Calu3 (cell line): Measurements from ENCODE around the gene MRM2. TPM values are rescaled to one million over a fixed set of nuclear protein-coding genes. Genes with fewer than 3 reads are reported as not detected.
A peak's percentile ranks its signal among the peaks of the same experiment; 100 is the strongest.

Experiments
- BruUV-seq: library from RNA; stranded (reverse); fragments of 400-500 nt; replicated peaks from 2 replicates; lab custom pipeline; 2021; lab: Mats Ljungman, UMichigan
- CTCF ChIA-PET: fragments of 300-600 bp; sonication (Branson Sonifier 250); formaldehyde crosslinking; loops from one replicate; lab custom pipeline; 2022; ENCODE audit warnings: antibody characterized with exemption; lab: Charles Lee
- DNase-seq: peaks from one replicate; pipeline ENCODE4 v3.0.0; 2022
- H3K27ac Mint-ChIP-seq: one replicate; pipeline ENCODE4 v1.8.0; 2022; ENCODE audit warnings: mixed read lengths; ENCODE audit not compliant: unreplicated experiment
- H3K27me3 Mint-ChIP-seq: one replicate; pipeline ENCODE4 v1.8.0; 2022; ENCODE audit warnings: mixed read lengths; ENCODE audit not compliant: unreplicated experiment
- H3K36me3 Mint-ChIP-seq: one replicate; pipeline ENCODE4 v1.8.0; 2022; ENCODE audit warnings: mild to moderate bottlenecking, moderate library complexity, mixed read lengths; ENCODE audit not compliant: insufficient read depth, unreplicated experiment
- H3K4me1 Mint-ChIP-seq: one replicate; pipeline ENCODE4 v1.8.0; 2022; ENCODE audit warnings: mild to moderate bottlenecking, low read depth, mixed read lengths; ENCODE audit not compliant: unreplicated experiment
- H3K4me3 Mint-ChIP-seq: one replicate; pipeline ENCODE4 v1.8.0; 2022; ENCODE audit warnings: mild to moderate bottlenecking, low read depth, moderate library complexity, mixed read lengths; ENCODE audit not compliant: unreplicated experiment
- H3K9me3 Mint-ChIP-seq: one replicate; pipeline ENCODE4 v1.8.0; 2022; ENCODE audit warnings: low read depth, mixed read lengths; ENCODE audit not compliant: unreplicated experiment
- intact Hi-C: fragments of 100-400 bp; cut with micrococcal nuclease; formaldehyde crosslinking; loops from one replicate; pipeline ENCODE4 v1.10.0; 2022; ENCODE audit not compliant: unreplicated experiment
- total RNA-seq: library from RNA; stranded (reverse); gene quantifications from 2 replicates; pipeline ENCODE4 v1.2.3, GENCODE V29; 2022
- TF ChIP-seq, protein P1 (sequence below): fragments of 200-600 bp; IDR thresholded peaks from one replicate; pipeline ENCODE4 v1.8.0; 2022; ENCODE audit warnings: antibody characterized with exemption; ENCODE audit not compliant: unreplicated experiment

Gene MRM2
- total RNA-seq, 1 experiment from 2014 or later = 64.3 TPM

DNA sequence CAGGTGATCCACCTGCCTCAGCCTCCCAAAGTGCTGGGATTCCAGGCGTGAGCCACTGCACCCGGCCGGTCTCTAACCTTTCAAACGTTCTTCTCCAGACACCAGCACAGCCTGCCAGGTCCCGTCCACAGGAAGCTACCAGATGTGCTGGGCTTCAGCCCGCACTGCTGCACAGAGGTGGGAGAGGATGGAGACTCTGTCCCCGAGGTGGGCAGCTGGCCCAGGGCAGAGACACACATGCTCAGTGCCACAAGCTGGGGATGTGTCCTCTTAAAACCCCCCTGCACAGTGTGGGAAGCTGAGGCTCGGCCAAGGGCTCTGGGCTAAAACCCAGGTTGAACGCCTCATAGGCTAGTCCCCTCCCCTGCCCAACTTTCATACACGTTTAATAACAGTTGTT lies 9.4 kb upstream of the MRM2 start:
- intact Hi-C loops = no loop called here
- Mint-ChIP-seq H3K9me3 (no peaks in the 10 kb centered on the region), H3K27me3 (no peaks in the 10 kb centered on the region), H3K4me1 (peaks cover 24% of the 10 kb centered on the region), H3K4me3 (no peak overlapping the region), H3K27ac (no peak overlapping the region), H3K36me3 (peaks cover 48% of the 10 kb centered on the region)
- CTCF ChIA-PET = interaction anchor here (1.4 kb wide), 1 partner anchor 9 kb away, joined by 3 read pairs; no protein-coding TSS in a partner anchor
- BruUV-seq = no TSS peak
- TF ChIP-seq, protein P1, sequence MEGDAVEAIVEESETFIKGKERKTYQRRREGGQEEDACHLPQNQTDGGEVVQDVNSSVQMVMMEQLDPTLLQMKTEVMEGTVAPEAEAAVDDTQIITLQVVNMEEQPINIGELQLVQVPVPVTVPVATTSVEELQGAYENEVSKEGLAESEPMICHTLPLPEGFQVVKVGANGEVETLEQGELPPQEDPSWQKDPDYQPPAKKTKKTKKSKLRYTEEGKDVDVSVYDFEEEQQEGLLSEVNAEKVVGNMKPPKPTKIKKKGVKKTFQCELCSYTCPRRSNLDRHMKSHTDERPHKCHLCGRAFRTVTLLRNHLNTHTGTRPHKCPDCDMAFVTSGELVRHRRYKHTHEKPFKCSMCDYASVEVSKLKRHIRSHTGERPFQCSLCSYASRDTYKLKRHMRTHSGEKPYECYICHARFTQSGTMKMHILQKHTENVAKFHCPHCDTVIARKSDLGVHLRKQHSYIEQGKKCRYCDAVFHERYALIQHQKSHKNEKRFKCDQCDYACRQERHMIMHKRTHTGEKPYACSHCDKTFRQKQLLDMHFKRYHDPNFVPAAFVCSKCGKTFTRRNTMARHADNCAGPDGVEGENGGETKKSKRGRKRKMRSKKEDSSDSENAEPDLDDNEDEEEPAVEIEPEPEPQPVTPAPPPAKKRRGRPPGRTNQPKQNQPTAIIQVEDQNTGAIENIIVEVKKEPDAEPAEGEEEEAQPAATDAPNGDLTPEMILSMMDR = no peak
- no peak for DNase-seq

DNA sequence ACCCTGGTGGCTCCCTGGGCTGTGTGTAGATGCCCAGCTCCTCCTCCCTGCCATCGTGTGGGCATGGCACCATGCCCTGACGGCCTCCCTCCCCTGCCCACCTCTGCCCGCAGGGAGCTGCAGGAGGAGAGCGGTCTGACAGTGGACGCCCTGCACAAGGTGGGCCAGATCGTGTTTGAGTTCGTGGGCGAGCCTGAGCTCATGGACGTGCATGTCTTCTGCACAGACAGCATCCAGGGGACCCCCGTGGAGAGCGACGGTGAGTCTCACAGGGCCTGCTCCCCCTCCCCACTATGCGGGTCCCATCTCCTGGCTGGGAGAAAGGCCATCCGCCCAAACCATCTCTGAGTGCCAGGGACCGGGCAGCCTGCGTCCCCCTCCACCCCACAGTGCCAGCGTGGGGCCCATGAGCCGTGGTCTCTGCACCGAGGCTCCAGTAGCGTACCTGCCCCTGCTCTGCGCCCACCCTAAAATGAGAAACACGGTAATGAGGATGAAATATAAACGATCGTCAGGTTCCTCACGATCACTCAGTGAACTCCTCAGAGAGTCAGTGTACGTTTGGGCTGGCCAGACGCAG lies 7.8 kb upstream of the MRM2 start:
- H3K27ac Mint-ChIP-seq = no peak overlapping the region
- no TSS peak for BruUV-seq
- TF ChIP-seq, protein P1 = no peak
- no peak for DNase-seq
- no peaks in the 10 kb centered on the region for H3K9me3 Mint-ChIP-seq
- intact Hi-C loops = loop anchor here (5.0 kb wide), 1 partner anchor 102 kb away; the partner anchor contains the start of gene EIF3B
- H3K4me1 Mint-ChIP-seq = peaks cover 18% of the 10 kb centered on the region
- H3K4me3 Mint-ChIP-seq = no peak overlapping the region
- H3K27me3 Mint-ChIP-seq = no peaks in the 10 kb centered on the region
- CTCF ChIA-PET = interaction anchor here (0.7 to 1.3 kb wide), 2 partner anchors 16 to 64 kb away, joined by 3 read pairs; partner anchors contain the start of gene SNX8
- H3K36me3 Mint-ChIP-seq = peaks cover 38% of the 10 kb centered on the region

- peak overlapping the region; percentile 41 for H3K4me3 Mint-ChIP-seq
- CTCF ChIA-PET = interaction anchor here (0.5 to 1.3 kb wide), 7 partner anchors 13 to 742 kb away, joined by 3 to 5 read pairs (median 3); partner anchors contain the start of gene SNX8
- H3K9me3 Mint-ChIP-seq = no peaks in the 10 kb centered on the region
- no peaks in the 10 kb centered on the region for H3K27me3 Mint-ChIP-seq
- peaks cover 37% of the 10 kb centered on the region for H3K36me3 Mint-ChIP-seq
- DNase-seq = peak; percentile 79
- intact Hi-C loops = loop anchor here (5.0 kb wide), 1 partner anchor 103 kb away; the partner anchor contains the start of gene EIF3B
- peak overlapping the region; percentile 94 for H3K27ac Mint-ChIP-seq
- peaks cover 18% of the 10 kb centered on the region for H3K4me1 Mint-ChIP-seq
- no TSS peak for BruUV-seq
- TF ChIP-seq, protein P1 = no peak
Observed at GRCh38 chr7:2248984-2249694, 7.1 kb upstream of the MRM2 start.

DNA sequence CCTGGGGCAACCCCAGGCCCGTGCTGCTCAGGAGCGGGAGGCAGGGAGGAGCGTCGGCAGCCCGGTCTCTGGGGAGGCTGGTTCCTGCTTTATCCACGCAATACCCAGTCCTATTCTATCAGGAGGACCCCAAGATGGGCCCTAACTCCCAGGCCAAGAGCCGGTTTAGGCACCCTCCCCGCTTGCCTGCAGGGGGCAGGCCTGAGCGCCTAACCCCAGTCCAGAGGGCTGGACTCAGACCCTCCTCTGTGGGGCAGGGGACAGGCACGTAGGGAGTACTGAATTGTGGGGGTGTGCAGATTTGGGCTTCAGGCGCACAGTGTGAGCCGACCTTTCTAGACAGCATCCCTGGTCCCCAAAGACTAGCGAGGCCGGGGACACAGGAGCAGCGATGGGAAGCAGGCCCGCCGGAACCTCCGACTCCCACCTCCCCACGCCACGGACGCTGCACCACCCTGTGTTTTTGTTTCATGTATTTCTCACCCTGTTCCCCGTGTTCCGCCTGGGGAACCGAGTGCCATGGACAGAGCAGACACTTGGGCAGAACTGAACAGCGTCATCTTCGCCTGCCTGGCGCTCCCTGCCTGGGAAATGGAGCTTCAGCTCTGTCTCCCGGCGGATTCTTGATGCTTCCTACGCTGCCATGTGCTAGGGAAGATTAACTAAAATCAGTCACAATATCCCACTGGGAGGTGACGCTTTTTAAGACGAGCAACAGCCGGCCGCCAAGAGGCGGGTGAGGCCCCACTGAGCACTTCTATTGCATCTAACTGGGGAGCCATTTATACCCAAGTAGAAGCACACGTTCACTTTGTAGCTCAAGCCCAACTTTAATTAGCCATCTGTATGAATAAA lies 5.4 kb upstream of the MRM2 start:
- peaks cover 37% of the 10 kb centered on the region for H3K36me3 Mint-ChIP-seq
- intact Hi-C loops = loop anchor here (5.0 kb wide), 1 partner anchor 105 kb away; the partner anchor contains the start of gene EIF3B

More for the DNA sequence above, 5.4 kb upstream of the MRM2 start:
- CTCF ChIA-PET = no interaction called here
- H3K27me3 Mint-ChIP-seq = no peaks in the 10 kb centered on the region
- TF ChIP-seq, protein P1 = peak; percentile 89
- H3K27ac Mint-ChIP-seq = no peak overlapping the region
- BruUV-seq = no TSS peak
- H3K9me3 Mint-ChIP-seq = no peaks in the 10 kb centered on the region
- H3K4me3 Mint-ChIP-seq = no peak overlapping the region
- peaks cover 27% of the 10 kb centered on the region for H3K4me1 Mint-ChIP-seq
- peak; percentile 60 for DNase-seq
